Stimulated activated CD4-positive, alpha-beta T cell treated with anti-CD3 and anti-CD28 coated beads, Interleukin-1b, Interleukin-23, amount 100 ng/mL, for 1 hour (primary cell): ENCODE results near the gene CDK5RAP2.
"Not testable (repeated sequence)": the region's sequence is repeated elsewhere in the genome, so short reads cannot be mapped to it uniquely, and the experiment has no call there.

Experiments used
- DNase-seq, 2 donors: peaks; one replicate each; pipeline ENCODE4 v3.0.0-alpha.2; 2020; ENCODE audit warnings: low read depth in 2 of 2

The CDK5RAP2 gene

DNA sequence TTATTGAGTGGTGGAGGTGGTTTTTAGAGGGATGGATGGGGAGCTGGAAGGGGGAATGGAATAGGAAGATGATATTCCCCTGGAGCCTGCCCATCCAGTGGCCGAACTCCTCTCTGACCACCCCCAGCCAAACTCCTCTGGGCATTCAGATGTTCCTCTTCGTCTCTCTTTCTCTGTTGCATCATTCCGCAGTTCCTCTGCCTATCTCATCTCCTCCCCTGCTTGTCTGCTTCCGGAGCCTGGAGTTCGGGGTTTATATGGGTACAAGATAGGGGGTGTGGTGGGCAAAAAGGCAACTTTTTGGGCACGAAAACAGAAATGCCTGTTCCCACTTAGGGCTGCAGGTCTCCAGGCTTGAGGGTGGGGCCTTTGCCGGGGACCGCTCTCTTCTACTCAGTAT lies 12.2 kb upstream of the CDK5RAP2 start:
- DNase-seq = no peak

DNA sequence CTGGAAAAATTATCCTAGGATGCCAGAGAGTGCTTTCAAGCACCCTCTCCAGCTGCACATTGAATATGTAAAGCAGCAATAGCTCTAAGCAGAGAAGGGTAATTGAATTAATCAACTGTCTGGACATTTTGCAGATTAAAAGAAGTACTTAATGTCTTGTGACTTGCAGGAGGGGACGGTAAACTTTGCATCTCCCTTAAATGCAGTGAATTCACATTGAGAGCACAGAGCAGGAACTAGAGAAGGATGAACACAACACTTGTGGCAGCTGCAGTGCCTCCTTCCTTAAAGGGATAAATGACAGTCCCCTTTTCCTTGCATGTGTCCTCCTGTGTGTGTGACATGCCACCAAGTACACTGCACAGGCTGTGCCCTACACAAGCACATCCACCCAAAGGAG lies 7.4 kb upstream of the CDK5RAP2 start:
- DNase-seq = no peak

DNA sequence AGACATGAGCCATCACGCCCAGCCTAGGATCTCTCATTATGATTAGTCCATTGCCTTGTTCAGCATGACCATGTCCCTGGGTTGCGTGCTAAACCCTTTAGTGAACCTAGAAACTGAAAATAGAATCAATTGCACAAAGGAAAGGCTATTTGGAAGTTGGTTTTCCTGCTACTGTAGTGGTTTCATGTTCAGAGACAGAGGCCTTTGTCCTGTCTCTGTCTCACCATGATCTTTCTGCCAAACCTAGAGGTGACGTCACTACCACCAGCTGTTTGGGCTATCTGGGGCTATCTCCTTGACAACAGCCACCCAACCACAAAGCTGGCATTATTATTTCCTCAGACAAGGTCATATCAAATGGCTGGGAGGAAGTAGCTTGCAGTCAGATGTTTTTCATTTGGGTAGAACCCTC lies 4.0 kb upstream of the CDK5RAP2 start:
- DNase-seq = no peak

DNA sequence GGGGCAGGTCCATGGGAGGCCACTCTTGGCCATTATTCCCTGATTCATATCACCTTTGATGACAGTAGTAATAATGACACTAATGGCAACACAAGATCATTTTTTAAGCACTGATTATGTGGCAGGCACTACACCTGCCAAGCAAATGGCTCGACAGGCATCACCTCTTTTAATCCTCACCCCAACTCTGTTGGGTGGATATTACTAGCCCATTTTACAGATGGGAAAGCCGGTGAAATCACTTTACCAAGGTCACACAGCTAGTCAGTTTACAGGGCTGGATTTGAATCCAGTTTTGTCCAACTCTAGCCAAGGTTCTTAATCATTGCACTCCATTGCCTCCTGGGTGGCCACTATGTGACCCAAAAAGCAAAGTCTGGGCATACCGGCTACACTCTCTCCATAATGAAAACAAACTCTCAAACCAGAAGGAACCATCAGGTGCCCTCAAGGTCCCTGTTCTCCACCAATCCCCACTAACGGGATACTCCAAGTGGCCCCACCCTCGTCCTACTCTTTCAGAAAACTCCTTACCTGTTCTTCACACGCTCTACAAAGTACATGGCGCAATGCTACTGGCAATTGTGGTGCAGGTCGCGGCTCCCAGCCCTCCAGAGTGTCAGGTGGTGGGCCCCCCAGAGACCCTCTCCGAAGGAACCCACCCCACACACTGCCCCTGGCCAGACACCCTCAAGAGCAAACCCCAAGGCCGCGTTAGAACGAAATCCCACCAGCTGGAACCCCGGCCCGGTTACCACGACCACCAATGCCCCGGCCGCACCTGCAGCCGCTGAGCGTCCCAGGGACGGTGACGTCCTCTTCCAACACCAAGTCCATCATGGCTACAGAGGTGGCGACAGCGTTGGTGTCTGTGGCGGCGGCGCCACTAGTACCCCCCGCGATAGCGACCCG lies 572 bp downstream of the CDK5RAP2 start:
- DNase-seq = no peak

DNA sequence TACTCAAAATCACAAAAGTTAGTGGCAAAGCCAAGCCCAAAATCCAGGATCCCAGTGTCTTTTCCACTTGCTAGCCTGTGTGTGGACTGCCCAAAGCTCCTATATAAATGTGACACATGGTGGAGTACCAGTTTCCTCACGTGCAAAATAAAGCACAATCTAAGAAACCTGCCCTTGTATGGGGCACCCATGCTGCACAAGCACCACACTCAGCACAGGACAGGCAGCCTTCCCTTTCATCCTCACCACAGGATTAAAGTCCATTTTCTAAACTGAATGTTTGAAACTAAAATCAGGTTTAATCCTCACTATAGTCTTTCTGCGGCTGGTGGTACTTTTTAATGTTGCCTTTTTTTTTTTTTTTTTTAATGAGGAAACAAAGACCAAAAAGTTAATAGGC lies 5.5 kb downstream of the CDK5RAP2 start:
- no peak for DNase-seq

DNA sequence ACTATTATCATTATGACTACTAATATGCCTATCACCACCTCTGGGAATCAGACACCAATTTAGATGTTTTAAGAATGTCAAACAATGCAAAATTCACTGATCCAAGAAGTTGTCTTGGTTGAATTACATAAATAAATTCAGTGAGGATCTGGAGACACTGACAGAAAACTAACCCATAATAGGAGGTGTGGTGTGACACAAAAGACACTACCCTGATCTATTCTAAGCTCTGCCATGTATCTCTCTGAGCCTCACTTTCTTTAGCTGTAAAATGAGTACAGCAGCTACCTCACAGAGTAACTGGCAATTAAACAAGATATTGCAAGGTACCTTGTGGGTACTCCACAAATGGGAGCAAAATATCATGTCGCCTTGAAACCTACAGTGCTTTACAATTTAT lies 7.5 kb downstream of the CDK5RAP2 start:
- DNase-seq = no peak

DNA sequence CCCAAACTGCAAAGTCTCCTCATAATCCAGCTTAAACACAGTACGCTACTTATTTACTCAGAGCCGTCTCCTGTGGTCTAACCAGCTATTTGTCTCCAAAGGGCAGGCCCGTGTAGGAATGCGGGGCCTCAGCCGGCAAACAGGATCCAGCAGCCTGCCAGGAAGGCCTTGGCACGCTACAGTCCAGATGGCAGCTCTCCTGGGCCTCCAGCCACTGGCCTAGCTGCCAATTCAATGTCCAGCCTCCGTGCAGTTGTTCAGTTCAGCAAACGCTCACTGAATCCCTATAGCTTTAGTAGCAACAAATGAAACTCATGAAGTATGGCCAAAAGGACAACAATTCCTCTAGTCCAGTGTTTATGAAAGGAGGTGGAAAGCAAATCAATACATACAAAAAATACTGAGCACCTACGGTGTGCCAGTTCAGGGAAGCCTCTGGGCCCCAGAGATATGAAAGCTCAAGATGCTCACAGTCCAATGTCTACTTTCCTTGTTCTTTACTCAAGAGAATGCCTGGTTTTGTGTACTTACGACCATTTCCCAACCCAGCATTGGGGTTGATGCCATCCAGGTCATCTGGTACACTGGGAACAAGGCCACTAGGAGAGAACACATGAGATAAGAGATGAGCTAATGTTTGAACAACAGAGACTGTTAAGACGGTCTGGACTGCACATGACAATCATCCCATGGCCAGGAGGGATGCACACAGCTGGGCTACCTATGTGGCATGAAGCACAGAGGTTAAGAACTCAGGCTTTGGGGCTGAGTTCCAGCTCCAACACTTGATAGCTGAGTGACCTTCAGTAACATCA lies 8.3 kb downstream of the CDK5RAP2 start:
- DNase-seq = no peak

DNA sequence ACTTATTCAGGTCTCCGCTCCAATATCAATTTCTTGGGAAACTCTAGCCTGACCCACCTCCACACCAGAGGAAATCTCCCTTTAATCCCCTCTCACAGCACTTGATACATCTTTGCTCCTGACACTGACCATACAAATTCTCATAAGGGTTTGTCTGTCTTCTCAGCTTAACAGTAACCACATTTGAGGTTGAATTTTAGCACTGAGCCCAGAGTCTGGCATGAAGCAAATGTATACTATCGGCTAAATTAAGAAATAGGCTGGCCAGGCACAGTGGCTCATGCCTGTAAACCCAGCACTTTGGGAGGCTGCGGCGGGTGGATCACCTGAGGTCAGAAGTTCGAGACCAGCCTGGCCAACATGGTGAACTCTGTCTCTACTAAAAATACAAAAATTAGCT lies 9.7 kb downstream of the CDK5RAP2 start:
- no peak for DNase-seq

DNA sequence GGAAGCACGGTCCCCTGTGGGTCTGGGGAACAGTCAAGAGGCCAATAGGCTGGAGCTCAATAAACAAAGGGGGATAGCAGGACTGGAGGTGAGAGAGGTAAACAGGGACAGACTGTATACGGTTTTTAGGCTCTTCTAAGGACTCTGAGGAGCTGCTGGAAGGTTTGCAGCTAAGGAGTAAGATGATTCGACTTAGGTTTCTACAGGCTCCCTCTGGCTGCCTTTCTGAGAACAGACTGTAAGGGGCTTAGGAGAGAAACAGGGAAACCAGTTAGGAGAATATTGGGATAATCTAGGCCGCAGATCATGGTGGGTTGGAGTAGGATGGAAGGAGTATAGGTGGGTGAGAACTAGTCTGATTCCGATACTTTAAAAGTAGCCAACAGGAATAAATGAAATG lies 10.4 kb downstream of the CDK5RAP2 start:
- DNase-seq = no peak

DNA sequence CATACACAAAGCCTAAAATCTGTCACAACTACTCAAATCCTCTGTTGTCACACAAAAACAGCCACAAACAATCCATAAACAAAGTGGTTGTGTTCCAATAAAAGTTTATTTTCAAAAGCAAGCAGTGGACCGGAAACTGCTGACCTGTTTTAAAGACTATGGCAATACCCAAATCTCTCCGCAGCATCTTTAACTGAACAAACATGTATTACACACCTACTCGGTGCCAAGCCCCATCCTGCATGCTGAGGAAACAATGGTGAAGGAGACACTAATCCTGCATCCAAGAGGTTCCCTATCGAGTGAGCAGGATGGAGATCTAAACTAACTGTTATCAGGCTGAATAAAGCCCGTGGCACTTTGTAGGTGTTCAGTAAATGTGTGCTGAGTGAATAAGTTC lies 11.2 kb downstream of the CDK5RAP2 start:
- no peak for DNase-seq

DNA sequence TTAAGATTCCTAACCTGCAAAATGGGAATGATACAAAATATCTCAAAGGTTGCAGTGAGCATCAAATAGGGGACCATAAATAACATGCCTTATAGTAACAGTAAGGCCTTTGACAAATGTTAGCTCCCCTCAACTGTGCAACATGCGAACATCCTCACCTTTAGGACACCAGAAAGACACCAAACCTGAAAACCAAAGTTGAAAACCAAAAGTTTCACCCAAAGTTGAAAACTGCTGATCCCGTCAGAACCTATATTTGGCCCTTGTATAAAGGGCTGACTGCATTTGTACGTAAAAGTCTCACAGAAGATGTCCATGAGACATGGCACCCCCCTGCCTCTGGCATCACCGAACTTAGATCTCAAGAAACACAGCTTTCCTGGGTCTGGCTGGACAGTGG lies 12.1 kb downstream of the CDK5RAP2 start:
- no peak for DNase-seq

DNA sequence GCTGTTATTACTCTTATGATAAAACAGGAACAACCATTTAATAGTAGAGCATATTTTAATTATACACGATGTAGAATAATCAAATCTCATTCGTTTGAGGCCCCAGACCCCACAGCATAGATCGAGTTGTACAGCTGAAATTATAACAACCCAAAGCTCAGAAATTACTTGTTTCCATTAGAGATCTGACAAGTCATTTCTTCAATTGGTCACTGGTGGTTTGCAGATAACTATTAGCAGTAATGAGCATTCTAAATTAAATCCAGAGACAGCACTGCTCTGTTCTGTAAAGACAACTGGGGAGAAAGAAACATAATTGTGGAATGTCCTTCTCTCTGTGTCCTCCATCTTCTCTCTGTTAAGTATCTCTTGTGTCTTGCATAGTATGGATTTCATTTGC lies 12.9 kb downstream of the CDK5RAP2 start:
- no peak for DNase-seq

DNA sequence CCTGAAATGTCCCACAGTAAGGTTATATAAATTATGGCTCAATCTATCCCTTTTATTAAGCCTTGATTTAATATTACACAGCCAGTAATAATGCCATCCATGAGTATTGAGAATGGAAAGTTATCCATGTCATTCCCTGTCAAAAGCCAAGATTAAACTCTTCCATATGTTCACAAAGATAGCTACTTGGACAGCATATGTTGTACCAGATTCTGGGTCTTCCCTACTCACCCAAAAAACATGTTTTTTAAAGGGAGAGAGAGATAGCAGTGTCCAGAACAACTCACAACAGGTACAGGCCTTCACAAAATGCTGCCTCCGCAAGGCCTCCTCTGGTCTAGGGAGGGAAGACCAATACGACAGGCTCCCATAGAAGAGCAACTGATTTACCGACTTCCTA lies 15.4 kb downstream of the CDK5RAP2 start:
- no peak for DNase-seq

DNA sequence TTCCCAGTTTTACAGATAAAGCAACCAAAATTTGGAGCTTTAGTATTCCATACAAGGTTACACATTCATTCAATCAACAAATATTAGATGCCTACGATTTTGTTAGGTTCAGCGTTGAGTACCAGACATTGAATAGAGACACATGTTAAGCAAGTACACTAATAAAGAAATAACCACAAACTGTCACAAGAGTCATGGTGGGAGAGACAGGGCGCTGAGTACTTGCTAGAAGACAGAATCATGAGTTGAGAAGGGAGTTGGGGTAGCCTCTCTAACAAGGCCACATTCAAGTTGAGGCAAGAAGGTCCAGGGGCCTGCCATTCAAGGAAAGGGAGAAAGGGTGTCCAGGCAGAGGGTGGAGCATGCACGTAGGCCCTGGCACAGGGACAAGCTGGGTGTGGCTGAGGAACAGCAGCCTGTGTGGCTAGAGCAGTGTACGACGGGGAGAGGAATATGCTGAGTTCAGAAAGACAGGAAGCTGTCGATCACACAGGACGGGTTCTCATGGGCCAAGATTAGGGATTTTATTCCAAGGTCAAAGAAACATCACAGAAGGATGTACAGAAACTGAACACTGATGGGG lies 17.0 kb downstream of the CDK5RAP2 start:
- DNase-seq = no peak

DNA sequence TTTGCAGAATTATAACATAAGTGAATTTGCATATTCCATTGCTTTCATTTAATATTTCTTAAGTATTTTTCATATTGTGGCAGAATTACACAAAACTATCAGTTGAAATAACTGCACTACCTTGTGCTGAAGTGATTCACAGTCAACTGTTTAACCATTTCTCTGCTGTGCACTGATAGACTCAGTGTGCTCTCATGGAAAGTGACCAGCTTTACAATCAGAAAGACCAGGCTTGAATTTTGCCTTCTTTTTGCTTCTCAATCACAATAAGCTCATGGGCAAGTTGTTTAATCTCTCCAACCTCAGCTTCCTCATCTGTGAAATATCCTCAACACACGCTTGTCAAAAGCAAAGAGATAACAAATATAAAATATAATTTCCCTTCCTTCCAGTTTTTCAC lies 18.3 kb downstream of the CDK5RAP2 start:
- DNase-seq = no peak

DNA sequence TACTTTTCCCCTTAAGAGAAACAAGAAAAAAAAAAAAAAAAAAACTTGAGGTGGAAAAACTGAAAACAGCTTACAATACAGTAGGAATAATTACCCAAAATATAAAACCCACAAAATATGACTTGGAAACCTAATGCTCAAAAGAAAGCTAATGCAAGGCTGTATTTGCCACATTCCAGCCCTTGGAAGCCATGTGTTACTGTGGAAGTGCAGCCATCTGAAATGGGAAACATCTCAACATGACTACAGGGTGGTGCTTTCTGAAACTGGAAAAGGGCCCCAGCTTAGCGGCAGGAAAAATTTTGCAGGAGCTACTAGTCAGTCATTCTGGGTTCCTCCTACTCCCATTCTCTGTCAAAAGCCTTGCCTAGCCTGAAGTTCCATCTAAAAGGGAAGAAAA lies 20.4 kb downstream of the CDK5RAP2 start:
- no peak for DNase-seq

DNA sequence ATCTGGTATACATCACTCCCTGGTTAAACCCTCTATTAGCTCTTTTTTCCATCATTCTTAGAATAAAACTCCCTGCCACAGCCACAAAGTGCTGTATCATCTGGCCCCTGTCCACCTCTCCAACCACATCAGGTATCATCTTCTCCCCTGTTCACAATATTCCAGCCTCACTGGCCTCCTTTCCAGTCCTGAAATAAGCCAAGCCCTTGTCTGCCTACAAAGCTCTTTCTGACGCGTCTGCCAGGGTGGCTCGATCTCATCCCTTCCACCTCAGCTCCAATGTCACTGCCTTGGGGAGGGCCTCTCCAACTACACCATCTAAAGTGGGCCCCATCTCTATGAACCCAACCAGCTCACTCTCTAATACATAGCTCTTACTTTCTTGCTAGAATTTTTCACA lies 21.5 kb downstream of the CDK5RAP2 start:
- no peak for DNase-seq

DNA sequence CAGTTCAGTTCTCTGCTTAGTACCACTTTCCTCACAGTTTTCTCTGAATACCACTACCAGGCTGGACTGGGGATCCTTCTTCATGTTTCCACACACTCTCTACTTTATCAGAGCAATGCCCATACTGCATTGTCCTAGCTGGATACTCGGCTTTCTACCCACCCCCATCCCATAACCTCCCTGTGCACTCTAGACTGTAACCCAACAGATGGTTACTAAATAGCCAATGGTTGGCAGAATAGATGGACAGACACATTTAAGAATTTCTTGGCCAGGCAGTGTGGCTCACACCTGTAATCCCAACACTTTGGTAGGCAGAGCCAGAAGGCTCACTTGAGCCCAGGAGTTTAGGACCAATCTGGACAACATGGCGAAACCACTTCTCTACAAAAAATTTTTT lies 22.8 kb downstream of the CDK5RAP2 start:
- DNase-seq = no peak

DNA sequence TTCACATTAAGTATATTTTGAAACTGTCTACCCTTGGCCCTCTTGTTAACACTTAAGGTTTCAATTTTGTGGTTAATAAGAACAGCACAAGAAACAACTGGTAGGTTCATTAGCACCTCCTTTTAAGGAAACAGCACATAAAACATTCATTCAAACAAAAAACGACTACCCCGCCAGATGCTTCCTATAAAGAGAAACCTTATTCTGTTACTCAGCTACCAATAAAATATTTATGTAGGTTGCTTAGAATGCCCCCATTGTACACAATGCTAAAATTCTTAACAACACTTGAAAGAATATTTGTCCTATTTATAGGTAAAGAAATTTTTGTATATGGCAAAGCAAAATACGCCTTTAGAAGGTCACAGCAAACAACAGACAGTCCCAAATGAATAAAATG lies 23.2 kb downstream of the CDK5RAP2 start:
- no peak for DNase-seq

DNA sequence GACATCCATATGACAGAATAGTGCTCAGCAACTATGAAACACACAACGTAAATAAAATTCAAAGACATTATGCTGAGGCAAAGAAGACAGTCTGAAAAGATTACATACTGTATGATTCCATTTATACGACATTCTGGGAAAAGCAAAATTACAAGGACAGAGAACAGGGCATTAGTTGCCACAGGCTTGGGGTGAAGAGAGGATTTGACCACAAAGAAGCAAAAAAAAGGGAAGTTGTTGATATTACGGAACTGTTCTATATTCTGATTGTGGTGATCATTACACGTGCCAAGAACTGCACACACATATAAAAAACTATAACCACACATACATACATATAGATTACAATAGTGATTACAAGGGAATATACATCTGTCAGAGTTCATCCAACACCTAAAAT lies 24.1 kb downstream of the CDK5RAP2 start:
- DNase-seq = no peak

DNA sequence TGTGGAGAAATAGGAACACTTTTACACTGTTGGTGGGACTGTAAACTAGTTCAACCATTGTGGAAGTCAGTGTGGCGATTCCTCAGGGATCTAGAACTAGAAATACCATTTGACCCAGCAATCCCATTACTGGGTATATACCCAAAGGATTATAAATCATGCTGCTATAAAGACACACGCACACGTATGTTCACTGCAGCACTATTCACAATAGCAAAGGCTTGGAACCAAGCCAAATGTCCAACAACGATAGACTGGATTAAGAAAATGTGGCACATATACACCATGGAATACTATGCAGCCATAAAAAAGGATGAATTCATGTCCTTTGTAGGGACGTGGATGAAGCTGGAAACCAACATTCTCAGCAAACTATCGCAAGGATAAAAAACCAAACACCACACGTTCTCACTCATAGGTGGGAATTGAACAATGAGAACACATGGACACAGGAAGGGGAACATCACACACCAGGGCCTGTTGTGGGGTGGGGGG lies 27.7 kb downstream of the CDK5RAP2 start:
- not testable (repeated sequence) for DNase-seq

DNA sequence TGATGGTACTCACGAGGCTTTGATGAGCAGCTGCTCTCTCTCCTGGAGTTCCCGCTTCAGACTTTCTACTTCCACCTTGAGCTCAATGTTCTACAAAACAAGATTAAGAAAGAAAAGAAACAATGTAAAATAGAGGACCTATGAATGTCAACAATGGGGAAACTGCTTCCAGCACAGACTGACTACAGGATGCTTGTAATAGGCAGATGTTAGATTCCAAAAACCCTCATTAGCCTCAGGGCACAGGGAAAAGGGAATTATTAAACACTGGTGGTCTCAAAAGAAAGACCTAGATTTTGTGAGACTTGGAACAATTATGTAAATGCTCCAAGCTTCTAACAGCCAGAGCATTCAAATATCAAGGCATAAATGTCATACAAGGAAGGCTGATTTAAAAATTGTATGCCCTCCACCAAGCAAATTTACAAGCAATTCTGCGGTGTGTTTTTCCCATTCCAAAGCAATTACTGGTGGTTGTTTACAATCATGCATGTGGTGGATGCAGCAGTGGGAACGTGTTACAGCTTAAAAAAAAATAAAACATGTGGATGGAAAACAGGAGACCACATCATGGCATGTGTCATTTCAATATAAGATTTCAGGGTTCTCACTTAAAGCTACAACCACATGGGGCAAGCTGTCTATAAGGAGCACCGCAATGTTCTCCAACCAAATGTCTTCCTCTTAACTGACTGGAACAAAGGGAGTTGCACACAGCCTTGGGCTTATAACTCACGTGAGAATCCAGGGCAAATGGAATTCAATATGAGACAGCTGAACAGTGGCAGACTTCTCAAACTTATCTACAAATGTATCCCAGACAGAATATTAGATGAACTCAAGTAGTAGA lies 34.0 kb downstream of the CDK5RAP2 start:
- no peak for DNase-seq
